Esophagus squamous epithelium (tissue), 4 donors: ENCODE results near the gene SVIL.

Source experiments
- CTCF ChIP-seq, 6 experiments: fragments of 450-650 bp in 4 of 6; fragments of 200-600 bp in 2 of 6; sonication (generic) in 2 of 6; IDR thresholded peaks; one replicate each; pipeline ENCODE4 v1.5.1; 2016 to 2019; ENCODE audit warnings: antibody characterized with exemption in 6 of 6, mild to moderate bottlenecking in 4 of 6, moderate library complexity in 4 of 6
- POLR2A ChIP-seq, 4 donors: fragments of 450-650 bp; IDR thresholded peaks; one replicate each; pipeline ENCODE4 v1.6.1; 2017; ENCODE audit warnings: antibody characterized with exemption in 4 of 4, mild to moderate bottlenecking in 4 of 4, moderate library complexity in 3 of 4

- TF ChIP-seq CTCF (IDR thresholded peaks at IDR 0.05) (no peak), POLR2A (IDR thresholded peaks at IDR 0.05) (no peak)
Observed at GRCh38 chr10:29596826-29597225, 37.9 kb downstream of the SVIL start.
